ENCODE data around the gene PSEN2. TPM values are rescaled to one million over a fixed set of nuclear protein-coding genes. Genes with fewer than 3 reads are reported as not detected.
"Not testable (repeated sequence)": the region's sequence is repeated elsewhere in the genome, so short reads cannot be mapped to it uniquely, and the experiment has no call there.

PSEN2 gene
- total RNA-seq, 4 donors from 2014 or later, result 14.9 to 28.5 (median 20.2) TPM

GRCh38 chr1:226921504-226921903 is 51.1 kb downstream of the PSEN2 start:
- no peak for DNase-seq (ENCODE audit: low spot score in 2 of 2)
- Histone ChIP-seq H3K9me3 (no peaks in the 10 kb centered on the region), H3K27ac (no peak overlapping the region), H3K36me3 (no peaks in the 10 kb centered on the region), H3K27me3 (no peaks in the 10 kb centered on the region), H3K4me1 (no peaks in the 10 kb centered on the region), H3K4me3 (no peak overlapping the region)
- TF ChIP-seq POLR2A (IDR thresholded peaks at IDR 0.05) (no peak), CTCF (IDR thresholded peaks at IDR 0.05) (no peak), POLR2AphosphoS5 (IDR thresholded peaks at IDR 0.05) (no peak), EP300 (IDR thresholded peaks at IDR 0.05) (no peak)
- WGBS, result 92% methylated on average over 5 of the region's 5 CpGs

- WGBS, result 97% methylated on average over 5 of the region's 5 CpGs
- not testable (repeated sequence) for H3K27ac ChIP-seq; H3K9me3 ChIP-seq; H3K36me3 ChIP-seq; H3K4me3 ChIP-seq; H3K27me3 ChIP-seq; H3K4me1 ChIP-seq; DNase-seq (ENCODE audit: low spot score in 2 of 2)
These were observed 59.1 kb downstream of the PSEN2 start for GRCh38 chr1:226929260-226930111.

GRCh38 chr1:226934483-226935237 is 64.2 kb downstream of the PSEN2 start:
- H3K4me1 ChIP-seq, result peaks cover 12% of the 10 kb centered on the region
- no peak overlapping the region for H3K4me3 ChIP-seq
- H3K9me3 ChIP-seq, result peaks cover 6% of the 10 kb centered on the region
- 97% methylated on average over 3 of the region's 3 CpGs for WGBS
- no peaks in the 10 kb centered on the region for H3K27me3 ChIP-seq
- no peak overlapping the region for H3K27ac ChIP-seq
- TF ChIP-seq CTCF (IDR thresholded peaks at IDR 0.05) (no peak), POLR2A (IDR thresholded peaks at IDR 0.05) (no peak), EP300 (IDR thresholded peaks at IDR 0.05) (no peak)
- H3K36me3 ChIP-seq, result no peaks in the 10 kb centered on the region
- no peak for DNase-seq (ENCODE audit: low spot score in 2 of 2)

- Histone ChIP-seq H3K36me3 (no peaks in the 10 kb centered on the region), H3K4me3 (no peak overlapping the region), H3K27me3 (no peaks in the 10 kb centered on the region), H3K9me3 (peaks cover 6% of the 10 kb centered on the region), H3K4me1 (peaks cover 39% of the 10 kb centered on the region), H3K27ac (peak overlapping the region; percentile 99)
- TF ChIP-seq CTCF (IDR thresholded peaks at IDR 0.05) (no peak), POLR2A (IDR thresholded peaks at IDR 0.05) (no peak), EP300 (IDR thresholded peaks at IDR 0.05) (no peak), POLR2AphosphoS5 (IDR thresholded peaks at IDR 0.05) (no peak)
- DNase-seq (ENCODE audit: low spot score in 2 of 2), result no peak
- 80% methylated on average over 10 of the region's 10 CpGs for WGBS
These were observed 67.7 kb downstream of the PSEN2 start for GRCh38 chr1:226937940-226938725.

- Histone ChIP-seq H3K4me3 (peak overlapping the region; percentile 71), H3K27me3 (no peaks in the 10 kb centered on the region), H3K9me3 (peaks cover 6% of the 10 kb centered on the region), H3K36me3 (no peaks in the 10 kb centered on the region), H3K4me1 (peaks cover 46% of the 10 kb centered on the region), H3K27ac (peak overlapping the region; percentile 99)
- TF ChIP-seq POLR2AphosphoS5 (IDR thresholded peaks at IDR 0.05) (no peak), CTCF (IDR thresholded peaks at IDR 0.05) (no peak), POLR2A (IDR thresholded peaks at IDR 0.05) (no peak), EP300 (IDR thresholded peaks at IDR 0.05) (no peak)
- 7% methylated on average over 12 of the region's 12 CpGs for WGBS
- DNase-seq (ENCODE audit: low spot score in 2 of 2), result no peak
These were observed 68.6 kb downstream of the PSEN2 start for GRCh38 chr1:226938903-226939437.

Measured in suprapubic skin (tissue), 4 donors.